GM06990 (cell line): ENCODE measurements around the gene C6.

Experiments
- DNase-seq: peaks from one replicate; pipeline ENCODE4 v3.0.0-alpha.2; 2011; ENCODE audit not compliant: insufficient read length; ENCODE audit errors: extremely low read depth
- H3K27me3 ChIP-seq: replicated peaks from 2 replicates; pipeline ENCODE4 v1.6.0; 2011; ENCODE audit warnings: low read length; ENCODE audit not compliant: control insufficient read depth, insufficient read depth
- H3K36me3 ChIP-seq: 2 replicates; pipeline ENCODE4 v1.5.1; 2011; ENCODE audit warnings: low read length; ENCODE audit not compliant: control insufficient read depth, insufficient read depth
- H3K4me3 ChIP-seq: replicated peaks from 2 replicates; pipeline ENCODE4 v1.5.1; 2011; ENCODE audit warnings: low read depth, mild to moderate bottlenecking, control low read depth, low read length
- TF ChIP-seq, protein P1 (sequence below): IDR thresholded peaks from 2 replicates; pipeline ENCODE4 v1.5.1; 2011; ENCODE audit warnings: low read length, control low read depth, mild to moderate bottlenecking, inconsistent platforms; ENCODE audit not compliant: insufficient read depth, poor library complexity, severe bottlenecking

Gene C6

DNA sequence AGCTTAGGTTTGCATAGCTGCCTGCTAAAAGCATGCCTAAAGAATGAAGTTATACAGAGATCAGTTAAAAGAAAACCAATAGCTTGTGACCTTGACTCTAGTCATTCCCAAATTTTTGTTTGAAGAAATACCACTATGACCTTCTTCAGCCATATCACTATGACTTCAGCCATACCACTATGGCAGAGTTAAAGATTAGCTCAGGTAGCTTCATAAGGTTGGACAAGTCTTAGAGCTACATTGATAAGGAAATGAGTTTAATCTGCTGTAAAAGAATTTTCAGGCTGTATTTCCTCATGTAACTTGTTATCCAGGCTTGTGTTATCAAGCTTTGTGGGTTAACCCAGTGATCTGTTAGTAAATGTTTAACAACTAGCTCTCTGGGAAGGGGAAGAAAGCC, 30.7 kb downstream of the C6 start:
- H3K4me3 ChIP-seq, result no peak overlapping the region
- no peaks in the 10 kb centered on the region for H3K27me3 ChIP-seq
- DNase-seq, result no peak
- TF ChIP-seq, protein P1, sequence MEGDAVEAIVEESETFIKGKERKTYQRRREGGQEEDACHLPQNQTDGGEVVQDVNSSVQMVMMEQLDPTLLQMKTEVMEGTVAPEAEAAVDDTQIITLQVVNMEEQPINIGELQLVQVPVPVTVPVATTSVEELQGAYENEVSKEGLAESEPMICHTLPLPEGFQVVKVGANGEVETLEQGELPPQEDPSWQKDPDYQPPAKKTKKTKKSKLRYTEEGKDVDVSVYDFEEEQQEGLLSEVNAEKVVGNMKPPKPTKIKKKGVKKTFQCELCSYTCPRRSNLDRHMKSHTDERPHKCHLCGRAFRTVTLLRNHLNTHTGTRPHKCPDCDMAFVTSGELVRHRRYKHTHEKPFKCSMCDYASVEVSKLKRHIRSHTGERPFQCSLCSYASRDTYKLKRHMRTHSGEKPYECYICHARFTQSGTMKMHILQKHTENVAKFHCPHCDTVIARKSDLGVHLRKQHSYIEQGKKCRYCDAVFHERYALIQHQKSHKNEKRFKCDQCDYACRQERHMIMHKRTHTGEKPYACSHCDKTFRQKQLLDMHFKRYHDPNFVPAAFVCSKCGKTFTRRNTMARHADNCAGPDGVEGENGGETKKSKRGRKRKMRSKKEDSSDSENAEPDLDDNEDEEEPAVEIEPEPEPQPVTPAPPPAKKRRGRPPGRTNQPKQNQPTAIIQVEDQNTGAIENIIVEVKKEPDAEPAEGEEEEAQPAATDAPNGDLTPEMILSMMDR, result no peak
- no peaks in the 10 kb centered on the region for H3K36me3 ChIP-seq

DNA sequence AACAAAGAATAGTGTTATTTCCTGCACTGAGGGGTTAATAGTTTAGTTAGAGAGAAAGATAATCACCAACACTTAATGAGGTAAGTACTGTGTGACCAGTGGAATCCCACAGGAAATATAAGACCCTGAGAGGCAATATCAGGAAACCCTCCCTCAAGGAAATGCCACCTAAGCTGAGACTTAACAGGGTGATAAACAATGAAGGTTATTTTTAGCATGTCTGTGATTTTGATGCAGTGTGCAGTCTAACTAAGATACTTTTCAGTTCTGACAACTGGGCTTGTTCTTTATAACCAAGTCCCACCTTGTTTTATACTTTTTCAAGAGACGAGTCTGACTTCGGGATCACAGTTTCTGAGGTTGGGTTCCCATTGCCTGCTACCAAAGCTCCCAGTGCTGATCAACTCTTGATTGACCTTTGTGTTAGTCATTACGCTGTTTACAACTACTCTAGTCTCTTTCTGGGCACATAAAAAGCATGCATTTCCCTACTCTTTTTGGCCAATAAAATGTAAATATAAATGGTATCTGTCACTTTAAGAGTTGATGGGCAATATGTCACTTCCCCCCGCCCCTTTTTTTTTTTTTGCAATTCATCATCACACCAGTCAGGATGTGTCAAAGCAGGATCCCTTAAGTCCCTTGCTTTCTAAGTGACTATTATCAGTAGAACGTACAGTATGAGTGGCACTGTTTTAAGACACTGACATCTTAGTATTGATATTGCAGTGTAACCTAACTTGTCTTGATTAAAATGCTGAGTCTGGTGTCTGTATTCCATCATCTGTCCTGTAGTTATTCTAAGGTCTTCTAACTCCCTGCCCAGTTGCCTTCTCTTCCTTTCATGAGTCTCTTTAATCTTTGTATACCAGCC, 31.4 kb downstream of the C6 start:
- TF ChIP-seq, protein P1, result no peak
- Histone ChIP-seq H3K36me3 (no peaks in the 10 kb centered on the region), H3K4me3 (no peak overlapping the region), H3K27me3 (no peaks in the 10 kb centered on the region)
- no peak for DNase-seq

DNA sequence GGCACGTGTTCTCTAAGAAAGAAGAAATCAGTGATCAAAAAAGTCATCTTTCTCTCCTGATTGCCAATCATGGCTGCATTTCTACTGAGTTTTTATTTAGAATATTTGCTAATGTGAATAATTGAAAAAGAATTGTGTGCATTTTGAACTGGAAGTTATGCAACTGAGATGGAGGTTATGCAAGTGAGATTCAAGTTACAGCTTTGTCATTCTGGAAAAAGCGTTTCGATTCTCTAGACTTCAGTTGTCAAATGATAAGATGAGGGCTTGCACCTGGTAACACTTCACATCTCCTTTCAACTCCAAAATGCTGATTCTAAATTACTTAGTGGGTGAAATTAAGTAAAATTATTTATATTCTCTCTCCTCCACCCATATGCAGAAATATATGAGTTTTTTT, 36.4 kb downstream of the C6 start:
- no peak for DNase-seq
- H3K4me3 ChIP-seq, result no peak overlapping the region
- no peaks in the 10 kb centered on the region for H3K36me3 ChIP-seq
- TF ChIP-seq, protein P1, result no peak
- H3K27me3 ChIP-seq, result no peaks in the 10 kb centered on the region

DNA sequence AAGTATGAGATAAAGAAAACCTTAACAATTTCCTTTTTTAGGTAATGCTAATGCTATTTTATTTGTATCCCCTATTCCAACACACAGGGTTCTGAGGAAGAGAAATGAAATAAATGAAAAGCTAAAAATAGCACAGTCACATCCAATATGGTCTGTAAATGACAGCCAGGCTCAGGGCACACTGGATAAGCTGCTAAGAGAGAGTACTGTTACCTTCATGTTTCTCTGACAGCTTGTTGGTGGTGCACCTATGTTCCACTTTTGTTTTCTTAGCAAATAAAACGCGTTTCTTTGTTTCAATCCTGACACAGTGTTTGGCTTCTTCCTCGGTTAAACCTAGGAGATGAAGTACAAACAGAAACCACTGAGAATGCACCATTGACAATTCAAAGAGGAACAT, 41.3 kb downstream of the C6 start:
- Histone ChIP-seq H3K27me3 (no peaks in the 10 kb centered on the region), H3K36me3 (no peaks in the 10 kb centered on the region), H3K4me3 (no peak overlapping the region)
- TF ChIP-seq, protein P1, result no peak
- no peak for DNase-seq

DNA sequence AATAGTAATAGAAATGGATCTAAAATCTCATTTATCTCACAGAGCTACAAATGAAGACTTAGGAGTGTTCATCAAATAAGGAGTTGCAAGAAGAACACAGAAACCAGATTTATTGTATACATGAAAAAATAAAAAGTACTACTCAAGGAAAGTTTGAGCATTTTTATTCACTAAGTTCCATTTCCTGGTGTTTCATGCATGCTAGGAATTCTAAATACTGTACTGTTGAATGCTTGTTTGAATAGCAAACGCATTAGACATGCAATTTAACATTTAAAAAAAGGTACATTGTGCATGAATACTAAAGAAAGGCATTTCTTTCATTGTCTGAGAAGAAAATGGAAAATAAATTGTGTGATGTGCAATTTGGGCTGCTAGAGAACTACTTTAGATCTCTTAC, 52.1 kb downstream of the C6 start:
- Histone ChIP-seq H3K4me3 (no peak overlapping the region), H3K27me3 (no peaks in the 10 kb centered on the region), H3K36me3 (no peaks in the 10 kb centered on the region)
- no peak for DNase-seq
- TF ChIP-seq, protein P1, result no peak

DNA sequence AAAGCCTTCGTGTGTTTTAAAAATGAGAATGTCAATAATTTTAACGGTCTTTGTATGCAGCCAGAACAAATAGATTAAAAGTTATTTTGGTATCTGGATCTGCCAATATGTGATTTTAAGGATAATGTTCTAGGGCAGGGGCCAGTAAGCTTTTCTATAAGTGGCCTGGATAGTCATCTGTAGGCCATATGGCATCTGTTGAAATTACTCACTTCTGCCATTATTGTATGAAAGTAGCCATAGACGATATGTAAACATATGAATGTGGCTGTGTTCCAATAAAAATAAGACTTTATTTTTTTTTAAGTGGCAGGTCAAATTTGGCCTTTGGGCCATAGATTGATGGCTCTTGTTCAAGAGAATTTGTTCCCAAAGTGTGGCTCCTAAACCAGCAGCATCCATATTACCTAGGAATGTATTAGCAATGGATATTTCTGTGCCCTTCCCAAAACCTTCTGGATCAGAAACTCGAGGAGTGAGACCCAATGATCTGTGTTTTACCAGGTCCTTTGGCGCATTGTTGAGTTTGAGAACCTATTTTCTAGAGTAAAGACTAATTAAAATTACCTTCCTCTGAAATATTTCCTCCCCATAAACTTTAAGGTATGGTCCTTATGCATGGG, 55.9 kb downstream of the C6 start:
- Histone ChIP-seq H3K36me3 (no peaks in the 10 kb centered on the region), H3K27me3 (no peaks in the 10 kb centered on the region), H3K4me3 (no peak overlapping the region)
- TF ChIP-seq, protein P1, result no peak
- DNase-seq, result no peak
